ENCODE data around the gene EVA1C.

The EVA1C gene

DNA sequence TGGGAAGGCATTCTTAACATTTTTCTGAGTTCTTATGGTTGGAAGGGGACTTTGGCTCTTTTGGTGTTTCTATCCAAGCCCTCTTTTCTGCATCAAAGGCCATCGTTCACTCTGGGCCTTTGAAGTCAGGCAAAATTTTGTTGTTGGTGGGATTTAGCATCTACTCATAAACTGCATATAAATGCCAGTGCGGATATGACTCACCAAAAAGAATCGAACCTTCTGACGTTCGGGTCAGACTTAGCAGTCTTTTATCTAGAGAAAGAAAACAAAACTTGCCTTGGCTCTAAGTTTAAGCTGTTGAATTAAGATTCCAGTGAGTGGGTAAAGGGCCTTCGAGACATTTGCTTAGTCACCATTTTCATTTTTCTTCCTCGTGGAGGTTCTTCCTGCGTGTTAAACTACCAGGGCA lies 51.4 kb downstream of the EVA1C start:
- TF ChIP-seq JUND (IDR thresholded peaks at IDR 0.05; ENCODE audit: low read depth), result no peak
- in situ Hi-C loops (cut with HindIII; ENCODE audit: low pct_unique_long_range_greater_than_20kb, low sequenced_read_pairs), result no loop called here
- no peak for DNase-seq (ENCODE audit: low read depth in 1 of 2, low spot score in 1 of 2)

DNA sequence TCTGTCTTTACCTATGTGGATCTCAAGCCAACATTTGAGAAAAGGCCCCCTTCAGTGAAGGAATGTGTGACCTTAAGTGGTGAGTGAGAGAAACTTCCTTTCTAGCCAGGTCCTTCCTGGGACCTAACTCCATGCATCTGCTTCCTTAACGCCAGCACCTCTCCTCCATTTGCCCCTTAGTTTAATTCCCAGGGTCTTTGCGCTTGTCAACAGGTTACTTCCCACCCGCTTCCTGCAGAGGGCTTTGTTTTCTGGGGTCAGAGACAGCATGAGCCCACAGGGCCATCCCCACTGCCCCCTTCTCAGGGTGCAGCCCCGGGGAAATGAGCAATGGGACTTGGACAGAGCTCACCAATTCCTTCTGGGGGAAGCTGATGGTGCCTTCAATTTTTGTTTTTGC lies 54.8 kb downstream of the EVA1C start:
- in situ Hi-C loops (cut with HindIII; ENCODE audit: low pct_unique_long_range_greater_than_20kb, low sequenced_read_pairs), result no loop called here
- DNase-seq (ENCODE audit: low read depth in 1 of 2, low spot score in 1 of 2), result no peak
- no peak for TF ChIP-seq JUND (IDR thresholded peaks at IDR 0.05; ENCODE audit: low read depth)

DNA sequence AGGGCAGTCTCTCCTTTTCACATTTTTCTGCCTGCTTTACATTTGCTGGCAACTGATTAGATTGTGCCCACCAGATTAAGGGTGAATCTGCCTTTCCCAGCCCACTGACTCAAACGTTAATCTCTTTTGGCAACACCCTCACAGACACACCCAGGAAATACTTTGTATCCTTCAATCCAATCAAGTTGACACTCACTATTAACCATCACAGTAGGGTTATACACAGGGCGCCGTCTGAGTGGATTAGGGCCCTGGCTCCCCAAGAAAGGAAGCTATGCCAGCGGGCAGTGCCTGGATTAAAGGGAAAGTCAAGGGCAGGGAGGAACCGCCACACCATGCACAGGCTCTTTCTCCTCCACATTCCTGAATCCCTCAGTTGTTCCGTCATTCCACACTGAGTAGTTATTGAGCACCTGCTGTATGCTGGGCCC lies 56.2 kb downstream of the EVA1C start:
- in situ Hi-C loops (cut with HindIII; ENCODE audit: low pct_unique_long_range_greater_than_20kb, low sequenced_read_pairs), result no loop called here
- no peak for TF ChIP-seq JUND (IDR thresholded peaks at IDR 0.05; ENCODE audit: low read depth)
- no peak for DNase-seq (ENCODE audit: low read depth in 1 of 2, low spot score in 1 of 2)

DNA sequence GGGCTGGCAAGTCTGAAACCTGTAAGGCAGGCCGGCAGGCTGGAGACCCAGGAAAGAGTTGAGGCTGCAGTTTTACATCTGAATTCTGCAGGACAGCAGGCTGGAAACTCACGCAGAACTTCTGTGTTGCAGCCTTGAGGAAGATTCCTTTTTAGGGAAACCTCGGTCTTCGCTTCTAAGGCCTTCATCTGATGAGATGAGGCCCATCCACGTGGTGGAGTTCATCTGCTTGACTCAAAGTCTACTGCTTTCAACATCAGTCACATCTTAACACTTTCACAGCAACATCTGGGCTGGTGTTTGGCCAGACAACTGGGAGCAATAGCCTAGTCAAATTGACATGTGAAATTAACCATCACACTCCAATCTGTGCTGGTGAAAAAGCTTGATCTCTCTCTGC lies 57.1 kb downstream of the EVA1C start:
- in situ Hi-C loops (cut with HindIII; ENCODE audit: low pct_unique_long_range_greater_than_20kb, low sequenced_read_pairs), result no loop called here
- no peak for TF ChIP-seq JUND (IDR thresholded peaks at IDR 0.05; ENCODE audit: low read depth)
- no peak for DNase-seq (ENCODE audit: low read depth in 1 of 2, low spot score in 1 of 2)

DNA sequence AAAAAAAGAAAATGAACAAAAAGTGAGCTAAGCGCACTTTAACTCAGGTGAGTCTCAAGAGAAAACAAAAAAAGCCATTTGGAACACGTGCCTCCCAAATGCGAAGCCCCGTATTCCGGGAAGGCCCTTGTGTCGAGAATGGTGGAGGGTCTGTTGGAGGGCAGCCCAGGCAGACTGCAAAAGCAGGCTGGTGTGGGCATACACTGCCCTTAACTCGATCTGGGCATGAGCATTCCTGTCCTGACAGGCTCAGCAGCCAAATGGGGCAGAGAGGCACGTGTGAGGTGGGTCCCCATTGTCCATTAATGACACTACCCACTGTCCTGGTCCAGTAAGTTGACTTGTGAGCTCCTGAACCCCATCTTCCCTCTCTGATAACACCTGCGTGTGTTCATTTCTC lies 57.7 kb downstream of the EVA1C start:
- no peak for TF ChIP-seq JUND (IDR thresholded peaks at IDR 0.05; ENCODE audit: low read depth)
- DNase-seq (ENCODE audit: low read depth in 1 of 2, low spot score in 1 of 2), result no peak
- in situ Hi-C loops (cut with HindIII; ENCODE audit: low pct_unique_long_range_greater_than_20kb, low sequenced_read_pairs), result no loop called here

DNA sequence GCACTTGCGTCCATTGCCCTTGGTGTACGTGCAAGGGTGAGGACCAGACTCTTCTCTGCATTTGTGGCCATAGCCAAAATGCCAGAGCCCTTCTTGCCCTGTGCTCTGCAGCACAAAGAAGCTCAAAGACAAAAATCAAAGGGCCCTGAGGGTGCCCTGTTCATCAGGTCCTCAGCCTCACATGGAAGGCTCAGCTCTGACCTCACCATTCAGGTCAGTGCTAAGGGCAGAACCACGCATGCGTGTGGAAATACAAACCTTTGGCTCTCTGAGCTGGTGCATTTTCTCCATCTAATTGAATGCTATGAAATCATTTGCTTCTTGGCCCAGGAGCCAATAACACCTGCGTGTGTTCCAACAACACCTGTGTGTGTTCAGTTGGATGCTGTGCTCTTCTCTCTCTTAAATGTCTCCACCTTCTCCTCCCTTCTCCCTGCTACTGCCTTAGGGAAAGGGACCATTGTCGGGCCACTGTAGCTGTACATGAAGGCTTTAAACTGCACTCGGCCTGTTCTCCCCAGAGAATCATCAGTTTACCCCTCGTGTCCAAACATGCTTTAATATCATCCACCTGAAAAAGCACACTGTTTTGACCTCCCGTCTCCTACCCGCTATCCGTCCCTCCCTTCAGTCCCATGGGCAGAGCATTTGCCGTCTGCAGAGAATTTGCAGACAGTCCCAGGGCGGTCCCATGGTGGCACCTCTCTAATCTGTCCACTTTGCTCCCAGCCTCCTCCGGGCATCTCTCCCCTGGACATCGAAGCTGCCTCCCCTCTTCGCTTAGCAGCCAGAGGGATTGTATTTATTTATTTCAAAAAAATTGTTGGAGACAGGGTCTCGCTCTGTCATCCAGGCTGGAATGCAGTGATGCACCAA lies 60.6 kb downstream of the EVA1C start:
- DNase-seq (ENCODE audit: low read depth in 1 of 2, low spot score in 1 of 2), result no peak
- in situ Hi-C loops (cut with HindIII; ENCODE audit: low pct_unique_long_range_greater_than_20kb, low sequenced_read_pairs), result no loop called here
- no peak for TF ChIP-seq JUND (IDR thresholded peaks at IDR 0.05; ENCODE audit: low read depth)

DNA sequence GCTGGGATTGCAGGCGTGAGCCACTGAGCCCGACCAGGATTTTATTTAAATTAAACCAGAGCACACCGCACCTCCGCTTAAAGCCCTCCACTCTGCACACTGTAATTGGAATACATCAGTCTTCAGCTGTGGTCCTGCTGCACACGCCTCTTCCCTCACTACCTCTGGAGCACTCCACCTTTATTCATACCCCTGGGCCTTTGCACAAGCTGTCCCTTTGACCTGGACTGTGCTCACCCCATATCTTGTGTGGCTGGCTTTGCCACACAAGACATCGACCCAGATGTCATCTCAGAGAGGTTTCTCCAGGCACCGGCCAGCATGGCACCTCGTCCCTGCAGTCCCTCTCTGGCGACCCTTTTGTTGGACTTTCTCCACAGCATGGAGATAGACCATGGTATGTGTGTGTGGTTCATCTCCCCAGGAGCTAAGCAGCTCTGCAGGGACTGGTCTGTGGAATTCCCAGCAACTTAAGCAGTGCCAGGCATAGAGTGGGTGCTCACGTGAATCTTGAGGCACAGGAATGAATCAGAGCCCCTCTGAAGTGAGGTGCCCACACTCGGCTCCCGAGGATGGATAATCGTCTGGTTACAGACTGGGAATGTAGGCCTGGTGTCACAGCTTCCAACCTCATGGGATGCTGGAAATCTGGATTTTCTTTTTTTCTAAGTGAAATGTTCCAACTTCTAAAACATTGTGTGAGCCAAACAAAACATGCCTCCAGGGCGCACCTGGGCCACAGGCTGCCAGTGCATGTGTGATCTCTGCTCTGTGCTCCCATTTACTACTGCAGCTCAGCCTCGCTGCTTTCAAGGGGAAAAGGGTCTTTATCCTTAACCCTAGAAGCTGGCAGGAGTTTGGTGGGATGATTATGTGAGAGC lies 61.9 kb downstream of the EVA1C start:
- no peak for TF ChIP-seq JUND (IDR thresholded peaks at IDR 0.05; ENCODE audit: low read depth)
- DNase-seq (ENCODE audit: low read depth in 1 of 2, low spot score in 1 of 2), result peak in 1 of 2 experiments; percentile 42
- in situ Hi-C loops (cut with HindIII; ENCODE audit: low pct_unique_long_range_greater_than_20kb, low sequenced_read_pairs), result no loop called here

DNA sequence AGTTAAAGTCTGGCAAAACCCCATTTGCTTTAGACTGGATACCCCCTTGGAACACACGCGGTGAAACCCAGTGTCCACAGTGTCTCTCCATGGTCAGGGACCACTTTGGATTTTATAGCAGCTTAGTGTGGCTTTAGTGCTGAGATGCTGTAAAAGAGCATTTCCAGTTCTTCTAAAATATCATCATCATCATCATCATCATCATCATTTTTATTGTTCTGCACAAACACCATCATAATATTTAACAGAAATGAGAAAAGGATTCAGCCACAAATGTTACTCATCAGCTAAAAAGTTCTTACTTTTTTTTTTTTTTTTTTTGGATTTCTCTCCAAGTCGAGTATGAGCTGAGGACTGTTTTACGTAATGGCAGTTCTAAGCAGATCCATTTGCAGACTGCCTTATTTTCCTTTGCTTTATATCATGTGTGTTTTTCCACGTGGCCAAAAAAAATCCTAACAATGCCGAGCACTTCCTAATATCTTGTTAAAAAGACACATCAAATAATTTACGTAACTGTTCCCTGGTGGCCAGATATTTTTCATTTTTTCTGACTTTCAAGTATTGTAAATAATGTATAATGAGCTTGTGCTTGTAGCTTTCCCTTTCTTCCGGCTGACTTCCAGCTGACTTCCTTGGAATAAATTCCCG lies 62.8 kb downstream of the EVA1C start:
- DNase-seq (ENCODE audit: low read depth in 1 of 2, low spot score in 1 of 2), result peak in 1 of 2 experiments; percentile 26
- in situ Hi-C loops (cut with HindIII; ENCODE audit: low pct_unique_long_range_greater_than_20kb, low sequenced_read_pairs), result no loop called here

DNA sequence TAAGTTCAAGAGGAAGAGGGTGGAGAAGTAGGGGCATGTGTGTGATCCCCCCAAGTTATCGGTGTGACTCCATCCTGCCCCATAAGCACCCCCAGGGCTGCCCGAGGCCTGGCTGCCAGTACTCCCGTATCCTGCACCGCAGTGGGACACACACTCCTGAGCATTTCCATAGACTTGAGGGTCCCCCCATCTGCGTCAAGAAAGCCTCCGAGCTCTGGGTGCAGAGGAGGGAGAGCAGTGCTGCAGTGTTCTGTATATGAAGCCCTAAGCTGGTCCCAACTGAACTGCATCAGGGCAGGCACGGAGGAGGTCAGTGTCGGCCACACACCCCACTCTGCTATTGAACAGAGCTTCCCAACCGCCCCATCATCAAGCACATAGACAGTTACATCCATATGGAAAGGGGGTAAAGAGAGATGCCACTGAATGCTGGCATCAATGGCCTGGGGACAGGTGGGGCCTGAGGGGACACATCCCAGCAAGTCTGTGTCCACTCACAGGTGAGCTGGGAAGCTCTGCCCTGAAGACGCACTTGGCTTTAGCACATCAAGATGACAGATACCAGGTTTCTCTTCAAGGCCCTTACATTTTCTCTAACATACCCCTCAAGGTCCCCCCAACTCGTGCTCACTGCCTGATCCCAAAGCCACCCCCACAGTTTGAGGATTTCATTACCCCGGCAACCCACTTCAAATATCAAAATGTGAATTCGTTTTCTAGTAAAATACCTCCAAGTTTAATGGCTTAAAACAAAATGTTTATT lies 64.3 kb downstream of the EVA1C start:
- in situ Hi-C loops (cut with HindIII; ENCODE audit: low pct_unique_long_range_greater_than_20kb, low sequenced_read_pairs), result no loop called here
- no peak for DNase-seq (ENCODE audit: low read depth in 1 of 2, low spot score in 1 of 2)
- no peak for TF ChIP-seq JUND (IDR thresholded peaks at IDR 0.05; ENCODE audit: low read depth)

More for the DNA sequence above, 62.8 kb downstream of the EVA1C start:
- TF ChIP-seq JUND (IDR thresholded peaks at IDR 0.05; ENCODE audit: low read depth), result no peak

DNA sequence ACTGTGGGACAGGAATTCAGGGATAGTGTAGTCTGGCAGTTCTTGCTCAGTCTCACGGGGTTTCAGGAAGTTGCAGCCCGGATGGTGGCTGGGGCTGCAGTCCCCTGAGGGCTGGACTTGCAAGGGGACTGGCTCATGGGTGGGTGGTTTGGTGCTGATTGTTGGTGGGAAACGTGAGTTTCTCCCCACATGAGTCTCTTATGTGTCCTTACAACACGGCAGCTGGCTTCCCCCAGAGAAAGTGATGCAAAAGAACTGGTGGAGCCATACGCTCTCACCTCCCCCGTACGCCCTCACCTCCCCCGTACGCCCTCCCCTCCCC lies 64.9 kb downstream of the EVA1C start:
- in situ Hi-C loops (cut with HindIII; ENCODE audit: low pct_unique_long_range_greater_than_20kb, low sequenced_read_pairs), result no loop called here
- no peak for TF ChIP-seq JUND (IDR thresholded peaks at IDR 0.05; ENCODE audit: low read depth)
- no peak for DNase-seq (ENCODE audit: low read depth in 1 of 2, low spot score in 1 of 2)

DNA sequence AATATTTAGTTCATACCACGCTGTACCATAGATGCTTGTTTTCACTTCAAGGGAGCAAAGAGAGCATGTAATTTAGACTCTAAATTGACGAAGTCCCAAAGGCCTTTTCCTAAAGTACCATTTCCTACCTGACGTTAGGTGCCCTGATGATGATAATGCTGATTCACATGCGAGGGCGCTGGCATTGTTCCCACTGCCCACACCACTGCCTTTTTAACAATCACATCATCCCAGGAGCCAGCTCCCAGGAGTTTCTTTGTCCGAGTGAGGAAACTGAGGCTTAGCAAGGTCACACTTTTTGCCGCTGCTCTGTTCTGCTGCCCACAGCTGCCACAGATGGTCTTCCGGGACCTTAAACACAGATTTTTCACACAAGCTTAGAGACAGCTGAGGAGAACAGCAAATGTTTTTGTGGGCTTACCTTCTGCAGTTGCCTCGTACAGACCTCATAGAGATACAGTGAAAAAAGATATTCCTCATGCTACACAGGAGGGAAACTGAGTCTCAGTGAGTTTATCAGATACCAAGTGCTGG lies 69.4 kb downstream of the EVA1C start:
- TF ChIP-seq JUND (IDR thresholded peaks at IDR 0.05; ENCODE audit: low read depth), result no peak
- DNase-seq (ENCODE audit: low read depth in 1 of 2, low spot score in 1 of 2), result no peak
- in situ Hi-C loops (cut with HindIII; ENCODE audit: low pct_unique_long_range_greater_than_20kb, low sequenced_read_pairs), result no loop called here

All from T47D (cell line).